ENCODE results near the gene LAT.

Gene LAT

DNA sequence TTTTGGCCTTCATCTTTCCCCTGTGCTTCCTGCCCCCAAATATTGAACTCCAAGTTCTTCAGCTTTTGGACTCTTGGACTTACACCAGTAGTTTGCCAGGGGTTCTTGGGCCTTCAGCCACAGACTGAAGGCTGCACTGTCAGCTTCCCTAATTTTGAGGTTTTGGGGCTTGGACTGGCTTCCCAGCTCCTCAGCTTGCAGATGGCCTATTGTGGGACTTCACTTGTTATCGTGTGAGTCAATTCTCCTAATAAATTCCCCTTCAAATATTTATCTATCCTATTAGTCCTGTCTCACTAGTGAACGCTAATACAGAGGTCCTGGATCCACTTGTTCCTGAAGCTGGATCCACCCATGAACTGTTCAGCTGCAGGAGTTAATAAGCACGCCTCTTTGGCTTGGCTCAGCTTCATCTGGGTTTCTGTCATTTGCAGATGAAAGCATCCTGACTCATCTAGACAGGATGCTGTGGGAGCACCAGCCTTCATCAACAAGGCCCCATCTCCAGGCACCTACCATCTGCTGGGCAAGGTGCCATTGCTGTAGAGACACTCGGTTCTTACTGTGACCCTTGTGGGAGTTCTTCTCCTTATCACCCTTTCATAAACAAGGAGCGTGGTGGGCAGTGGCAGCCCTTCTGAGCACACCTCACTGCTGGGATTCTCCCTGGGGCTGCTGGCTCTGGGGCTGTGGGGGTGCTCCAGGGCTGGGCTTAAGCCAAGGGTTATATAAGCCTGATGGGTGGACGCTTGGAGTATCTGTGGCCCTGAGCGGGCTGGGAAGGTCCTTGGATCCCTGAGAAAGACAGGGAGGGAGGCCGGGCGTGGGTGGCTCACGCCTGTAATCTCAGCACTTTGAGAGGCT lies 23.1 kb downstream of the LAT start:
- no peak for DNase-seq (ENCODE audit: low read depth)

DNA sequence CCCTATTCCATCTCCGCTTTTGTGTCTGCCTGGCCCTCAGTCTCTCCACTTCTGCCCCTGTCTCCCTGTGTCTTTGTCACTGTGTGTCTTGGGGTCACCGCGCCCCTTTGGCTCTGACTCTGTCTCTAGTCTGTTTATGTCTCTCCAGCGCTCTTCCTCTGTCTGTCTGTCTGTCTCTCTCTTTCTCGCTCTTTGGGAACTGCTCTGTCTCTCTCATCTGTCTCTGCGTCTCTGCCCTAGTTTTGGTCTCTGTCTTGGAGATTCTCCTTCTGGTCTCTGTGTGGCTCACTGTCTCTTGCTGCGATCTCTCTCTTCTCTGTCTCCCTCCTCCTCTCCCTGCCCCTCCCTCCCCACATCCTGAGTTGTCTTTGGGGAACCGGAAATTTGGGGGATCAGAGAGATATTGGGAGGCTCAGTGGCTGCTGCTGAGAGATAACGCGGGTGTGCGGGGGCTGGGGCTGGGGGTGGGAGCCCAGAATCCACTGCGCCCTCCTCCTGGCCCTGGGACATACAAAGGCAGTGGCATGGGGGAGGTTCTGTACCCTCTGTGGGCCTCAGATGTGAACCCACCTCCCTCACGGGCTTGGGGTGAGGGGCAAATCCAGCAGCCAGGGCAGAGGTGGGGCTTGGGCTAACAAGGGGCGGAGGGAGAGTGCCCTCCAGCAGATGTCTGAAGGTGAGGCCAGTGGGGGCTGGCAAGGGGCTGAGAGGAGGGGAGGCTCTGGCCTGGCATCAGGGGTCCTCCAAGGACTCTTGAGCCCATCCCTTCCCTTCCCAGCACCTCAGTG lies 24.4 kb downstream of the LAT start:
- DNase-seq (ENCODE audit: low read depth): no peak

DNA sequence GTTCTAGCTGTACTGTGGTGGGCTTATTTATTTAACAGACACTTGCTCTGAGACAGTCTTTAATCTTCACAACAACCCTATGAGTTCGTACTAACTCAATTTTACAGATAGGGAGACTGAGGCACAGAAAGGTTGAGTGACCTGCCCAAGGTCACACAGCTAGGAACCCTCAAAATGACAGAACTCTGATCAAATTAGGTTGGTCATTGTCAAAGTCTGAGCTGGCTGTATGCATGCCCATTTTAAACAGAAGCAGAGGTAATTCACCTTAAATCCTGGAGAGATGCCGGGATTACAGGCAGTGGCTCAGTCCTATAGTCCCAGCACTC lies 24.9 kb downstream of the LAT start:
- DNase-seq (ENCODE audit: low read depth): no peak

DNA sequence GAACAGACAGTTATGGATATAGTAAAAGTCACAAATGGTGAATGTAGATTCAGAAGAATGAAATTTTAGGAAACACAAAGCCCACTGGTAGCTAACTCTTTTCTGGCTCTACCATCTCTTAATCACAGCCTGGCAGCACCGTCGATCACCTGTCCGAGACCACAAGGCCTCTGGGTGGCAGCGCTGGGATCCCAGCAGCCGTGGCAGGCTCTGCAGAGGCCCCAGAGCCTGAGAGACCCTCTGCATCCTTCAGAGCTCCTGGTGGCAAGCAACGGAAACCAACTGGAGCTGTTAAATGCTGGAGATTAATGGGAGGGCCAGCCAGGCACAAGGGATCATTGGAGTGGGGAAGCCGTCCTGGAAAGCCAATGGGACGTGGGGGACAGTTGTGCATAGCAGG lies 26.3 kb downstream of the LAT start:
- DNase-seq (ENCODE audit: low read depth): no peak

DNA sequence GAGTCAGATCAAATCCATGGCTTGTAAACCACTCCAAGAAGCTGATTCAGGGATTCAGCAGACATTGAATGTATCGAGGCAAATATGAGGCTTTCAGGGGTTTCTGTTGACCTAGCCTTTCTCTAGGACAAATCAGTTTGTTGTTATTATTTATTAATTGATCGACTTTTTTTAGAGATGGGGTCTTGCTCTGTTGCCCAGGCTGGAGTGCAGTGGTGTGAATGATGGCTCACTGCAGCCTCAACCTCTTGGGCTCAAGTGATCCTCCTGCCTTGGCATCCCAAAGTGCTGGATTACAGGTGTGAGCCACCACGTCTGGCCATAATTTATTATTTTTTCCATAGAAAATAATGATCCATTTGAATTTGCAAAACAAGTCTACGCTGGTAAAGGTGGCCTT lies 27.0 kb downstream of the LAT start:
- no peak for DNase-seq (ENCODE audit: low read depth)

DNA sequence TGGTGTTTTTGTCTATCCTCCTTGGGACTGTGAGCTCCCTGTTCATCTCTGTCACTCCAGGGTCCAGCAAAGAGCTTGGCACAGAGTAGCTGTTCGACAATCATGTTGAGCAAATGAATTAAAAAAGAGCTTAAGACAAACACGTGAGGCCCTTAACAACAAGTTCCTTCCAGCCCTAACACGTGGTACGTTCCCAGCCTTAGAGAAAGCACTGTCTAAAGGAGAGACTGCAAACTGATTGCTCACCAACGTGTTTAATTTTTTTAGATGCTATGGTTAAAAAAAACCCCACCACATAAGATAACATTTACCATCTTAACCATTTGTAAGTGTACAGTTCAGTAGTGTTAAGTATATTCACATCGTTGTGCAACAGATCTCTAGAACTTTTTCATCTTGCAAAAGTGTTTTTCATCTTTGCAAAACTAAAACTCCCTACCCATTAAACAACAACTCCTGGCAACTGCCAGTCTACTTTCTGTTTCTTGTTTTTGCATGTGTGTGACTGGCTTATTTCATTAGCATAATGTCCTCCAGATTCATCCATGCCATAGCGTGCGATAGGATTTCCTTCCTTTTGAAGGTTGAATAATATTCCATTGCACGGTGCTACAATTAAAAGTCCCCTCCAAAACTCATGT lies 28.2 kb downstream of the LAT start:
- DNase-seq (ENCODE audit: low read depth): no peak

DNA sequence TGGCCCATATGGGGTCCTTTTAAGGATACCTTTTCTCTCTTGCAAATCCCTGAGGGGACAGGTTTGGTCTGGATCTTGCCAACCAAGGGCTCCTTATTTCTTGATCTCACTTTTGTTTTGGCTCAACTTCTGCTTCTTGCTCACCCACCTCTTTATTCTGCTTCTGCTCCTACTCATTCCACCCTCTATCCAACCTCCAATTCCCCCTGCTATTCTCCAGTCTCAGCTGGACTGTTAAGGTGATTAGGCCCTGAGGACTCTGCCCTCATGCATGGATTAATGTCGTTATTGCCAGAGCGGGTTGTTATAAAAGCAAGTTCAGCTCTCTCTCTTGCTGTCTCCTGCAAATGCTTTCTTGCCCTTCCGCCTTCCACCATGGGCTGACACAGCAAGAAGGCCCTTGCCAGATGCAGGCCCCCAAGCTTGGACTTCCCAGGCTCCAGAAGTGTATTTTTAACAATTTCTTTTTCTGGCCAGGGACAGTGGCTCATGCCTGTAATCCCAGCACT lies 29.8 kb downstream of the LAT start:
- no peak for DNase-seq (ENCODE audit: low read depth)

DNA sequence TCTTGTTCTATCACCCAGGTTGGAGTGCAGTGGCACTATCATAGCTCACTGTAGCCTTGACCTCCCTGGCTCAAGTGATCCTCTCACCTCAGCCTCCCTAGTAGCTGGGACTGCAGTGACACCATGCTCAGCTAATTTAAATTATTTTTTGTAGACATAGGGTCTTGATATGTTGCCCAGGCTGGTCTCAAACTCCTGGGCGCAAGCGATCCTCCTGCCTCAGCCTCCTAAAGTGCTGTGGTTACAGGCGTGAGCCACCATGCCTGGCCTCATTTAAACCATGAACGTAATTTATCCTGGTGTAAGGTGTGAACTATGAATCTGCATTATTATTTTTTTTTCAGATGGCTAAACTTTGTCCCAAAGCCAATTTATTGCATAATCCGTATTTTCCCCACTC lies 37.3 kb downstream of the LAT start:
- no peak for DNase-seq (ENCODE audit: low read depth)

DNA sequence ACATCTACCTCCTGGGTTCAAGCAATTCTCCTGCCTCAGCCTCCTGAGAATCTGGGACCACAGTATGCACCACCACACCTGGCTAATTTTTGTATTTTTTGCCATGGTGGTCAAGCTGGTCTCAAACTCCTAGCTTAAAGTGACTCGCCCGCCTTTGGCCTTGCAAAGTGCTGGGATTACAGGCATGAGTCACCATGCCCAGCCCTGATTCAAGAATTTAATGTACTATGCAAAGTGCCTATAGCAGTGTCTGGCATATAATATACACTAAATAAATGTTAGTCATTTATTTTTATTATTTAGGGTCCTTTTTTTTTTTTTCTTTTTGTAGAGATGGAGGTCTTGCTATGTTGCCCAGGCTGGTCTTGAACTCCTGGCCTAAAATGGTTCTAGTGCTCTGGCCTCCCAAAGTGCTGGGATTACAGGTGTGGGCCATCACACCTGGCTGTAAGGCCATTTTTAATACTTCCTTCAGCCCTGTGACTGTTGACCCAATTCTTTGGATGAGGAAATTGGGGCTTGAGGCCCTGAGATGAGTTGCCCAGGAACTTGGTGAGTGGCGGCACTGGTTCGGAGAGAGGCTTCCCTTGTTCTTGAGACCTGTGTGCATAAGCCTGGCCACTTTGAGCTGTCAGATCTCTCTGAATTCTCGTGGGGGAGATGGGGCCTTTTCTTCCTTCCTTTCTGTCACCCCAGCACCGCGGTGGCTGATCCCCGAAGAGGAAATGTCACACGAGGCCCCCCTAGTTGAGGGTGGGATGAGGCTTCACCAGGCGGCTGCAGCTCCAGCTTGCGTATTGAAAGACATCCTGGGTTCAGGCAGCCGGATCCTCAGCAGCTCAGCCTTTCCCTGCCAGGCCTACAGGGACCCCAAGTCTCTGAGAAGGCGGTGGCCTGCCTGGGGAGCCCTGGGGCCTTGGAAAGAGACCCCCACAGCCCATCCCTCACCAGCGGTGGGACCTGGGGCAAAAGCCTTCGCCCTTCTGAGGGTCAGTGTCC lies 38.7 kb downstream of the LAT start:
- no peak for DNase-seq (ENCODE audit: low read depth)

DNA sequence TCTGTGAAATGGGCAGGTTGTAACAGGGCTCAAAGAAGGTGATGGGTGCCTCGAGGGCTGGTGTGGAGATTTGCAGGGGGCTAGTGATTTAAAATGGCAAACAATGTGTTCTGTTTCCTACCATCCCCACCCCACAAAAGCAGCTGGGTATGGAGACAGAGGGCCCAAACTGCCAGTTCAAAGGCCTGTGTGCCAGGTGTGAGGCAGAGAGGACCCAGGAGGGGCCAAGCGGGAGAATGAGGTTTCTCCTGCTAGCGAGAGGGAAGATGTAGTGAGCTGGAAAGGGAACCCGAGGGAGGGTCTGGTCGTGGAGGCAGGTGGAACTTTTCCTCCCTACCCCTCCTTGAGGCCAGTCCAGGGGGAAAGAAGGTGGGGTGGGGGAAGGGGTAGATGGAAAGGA lies 39.4 kb downstream of the LAT start:
- no peak for DNase-seq (ENCODE audit: low read depth)

DNA sequence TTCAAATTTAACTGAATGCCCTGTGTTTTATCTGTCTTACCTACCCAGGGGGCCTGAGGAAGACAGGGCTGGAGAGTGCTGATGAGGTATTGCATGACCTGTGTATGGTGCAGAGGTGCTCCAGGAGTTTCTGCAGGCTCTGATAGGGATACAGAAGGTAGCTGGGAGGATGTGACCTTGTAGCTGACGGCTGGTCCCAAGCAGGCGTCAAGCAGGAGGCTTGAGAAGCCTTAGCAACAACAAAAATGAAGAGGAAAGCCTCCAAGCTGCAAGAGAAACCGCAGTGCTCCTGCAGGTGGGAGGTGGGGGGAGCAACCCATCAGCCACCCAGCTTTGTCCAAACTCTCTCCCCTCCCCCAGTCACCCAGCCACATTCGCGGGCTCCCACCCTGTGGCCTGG lies 40.4 kb downstream of the LAT start:
- DNase-seq (ENCODE audit: low read depth): no peak

DNA sequence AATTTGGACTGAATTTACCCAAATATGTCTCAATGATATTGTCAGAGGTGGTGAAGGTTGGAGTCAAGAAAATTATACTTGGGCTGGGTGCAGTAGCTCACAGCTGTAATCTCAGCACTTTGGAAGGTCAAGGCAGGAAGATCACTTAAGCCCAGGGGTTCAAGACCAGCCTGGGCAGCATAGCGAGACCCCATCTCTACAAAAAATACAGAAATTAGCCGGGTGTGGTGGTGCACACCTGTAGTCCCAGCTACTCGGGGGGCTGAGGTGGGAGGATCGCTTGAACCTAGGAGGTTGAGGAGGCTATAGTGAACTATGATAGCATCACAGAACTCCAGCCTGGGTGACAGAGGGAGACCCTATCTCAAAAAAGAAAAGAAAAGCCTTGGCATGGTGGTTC lies 40.9 kb downstream of the LAT start:
- DNase-seq (ENCODE audit: low read depth): no peak

DNA sequence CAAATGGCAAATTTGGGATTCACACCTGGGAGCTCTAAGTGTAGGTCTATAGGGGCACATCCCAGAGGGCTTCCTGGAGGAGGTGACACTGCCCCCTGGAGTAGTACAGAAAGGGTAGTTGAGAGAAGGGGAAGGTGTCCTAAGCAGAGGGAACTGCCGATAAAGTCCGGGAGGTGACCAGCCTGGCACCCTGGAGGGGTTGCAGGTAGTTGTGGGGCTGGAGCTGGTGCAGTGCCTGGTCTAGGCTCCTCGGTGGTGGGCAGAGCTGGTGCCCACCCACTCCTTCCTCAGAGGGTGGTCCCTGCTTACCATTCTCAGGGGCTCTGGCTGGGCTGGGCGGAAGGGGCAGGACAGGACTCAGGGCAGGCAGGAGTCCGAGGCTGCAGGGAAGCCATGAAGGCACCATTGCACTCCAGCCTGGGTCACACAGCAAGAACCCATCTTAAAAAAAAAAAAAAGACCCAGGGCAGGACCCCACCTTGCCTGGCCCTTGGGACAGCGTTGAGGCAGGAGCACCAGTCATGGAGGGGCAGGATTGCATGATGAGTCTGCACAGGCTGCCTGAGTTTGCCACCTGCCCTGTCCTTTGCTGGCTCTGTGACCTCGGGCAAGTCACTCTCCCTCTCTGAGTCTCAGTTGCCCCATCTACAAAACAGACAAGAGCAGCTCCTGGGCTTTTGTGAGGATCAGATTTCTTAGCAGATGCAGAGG lies 43.8 kb downstream of the LAT start:
- DNase-seq (ENCODE audit: low read depth): no peak

DNA sequence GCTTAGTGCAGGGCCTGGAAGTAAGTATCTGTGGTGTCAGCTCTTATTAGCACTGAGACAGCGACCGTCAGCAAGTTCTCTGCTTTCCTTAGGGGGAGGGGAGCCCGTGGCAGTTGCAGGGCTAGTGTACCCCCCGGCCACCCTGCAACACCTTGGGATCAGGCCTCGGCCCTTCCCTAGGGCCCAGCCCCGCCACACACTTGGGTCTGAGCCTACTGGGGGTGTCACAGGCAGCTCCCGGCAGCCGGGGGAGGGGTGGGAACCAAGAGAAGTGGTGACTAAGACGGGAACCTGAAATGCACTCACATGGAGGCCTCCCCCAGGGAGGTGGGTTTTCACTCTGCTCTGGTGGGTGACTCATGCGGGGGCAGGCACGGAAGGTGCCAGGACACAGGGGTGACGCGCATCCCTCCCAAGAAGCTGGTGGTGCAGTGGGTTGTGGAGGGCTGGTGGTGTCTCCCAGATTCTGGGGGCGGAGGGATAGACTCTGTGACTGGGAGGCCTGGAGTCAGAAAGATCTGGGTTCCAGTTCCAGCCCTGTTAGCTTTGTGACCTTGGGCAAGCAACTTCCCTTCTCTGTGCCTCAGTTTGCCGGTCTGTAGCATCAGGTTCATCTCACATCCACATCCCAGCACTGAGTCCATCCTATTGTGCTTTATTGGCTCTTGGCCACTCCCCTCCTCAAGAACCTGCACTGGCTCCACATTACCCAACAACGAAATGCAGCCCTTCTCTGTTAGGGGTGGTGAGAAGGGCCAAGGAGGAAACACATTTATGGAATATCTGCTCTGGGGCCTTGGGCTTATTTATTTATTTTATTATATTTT lies 44.5 kb downstream of the LAT start:
- peak; percentile 61 for DNase-seq (ENCODE audit: low read depth)

DNA sequence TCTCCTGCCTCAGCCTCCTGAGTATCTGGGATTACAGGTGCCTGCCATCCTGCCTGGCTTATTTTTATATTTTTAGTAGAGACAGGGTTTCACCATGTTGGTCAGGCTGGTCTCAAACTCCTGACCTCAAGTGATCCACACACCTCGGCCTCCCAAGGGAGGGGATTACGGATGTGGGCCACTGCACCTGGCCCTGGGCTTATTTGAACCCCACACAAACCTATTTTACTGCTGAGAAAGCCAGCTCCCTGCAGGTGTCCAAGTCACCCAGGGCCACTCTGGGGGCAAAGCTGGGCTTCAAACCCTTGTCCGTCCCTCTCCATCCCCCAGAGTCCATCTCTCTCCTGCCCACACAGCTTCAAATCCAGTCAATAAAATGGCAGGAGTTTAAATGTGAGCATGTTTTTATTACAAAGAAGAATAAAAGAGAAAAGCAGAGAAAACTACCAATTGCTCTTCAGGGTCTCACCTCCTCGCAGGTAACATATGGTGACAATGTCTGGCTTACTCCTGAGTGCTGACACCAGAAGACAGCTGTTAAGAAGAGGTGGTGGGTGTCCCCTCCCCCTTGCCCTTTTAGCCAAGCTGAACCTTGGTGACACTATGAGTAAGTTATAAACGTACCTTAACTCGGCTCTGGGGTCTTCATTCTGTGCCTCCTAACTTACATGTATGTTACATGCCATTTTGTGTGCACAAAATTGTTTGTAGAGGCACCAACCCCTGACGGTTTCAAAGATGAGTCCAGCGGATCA lies 45.4 kb downstream of the LAT start:
- DNase-seq (ENCODE audit: low read depth): no peak

Data from stimulated activated CD8-positive, alpha-beta memory T cell treated with anti-CD3 and anti-CD28 coated beads, Interleukin-15, amount 100 ng/mL, for 1 hour (primary cell).